RWPE2 (cell line): Measurements from ENCODE around the gene ATP8B3.
A peak's percentile ranks its signal among the peaks of the same experiment; 100 is the strongest.

ENCODE experiments used
- ATAC-seq: fragments of 200-7000 bp; cut with Tn5 transposase; 3 replicates; pipeline ENCODE4 v1.9.1; 2021; ENCODE audit warnings: low read depth
- DNase-seq: peaks from one replicate; pipeline ENCODE4 v3.0.0-alpha.2; 2020; ENCODE audit warnings: low spot score
- H3K27ac ChIP-seq: fragments of 450-650 bp; 2 replicates; pipeline ENCODE4 v1.5.1; 2017; ENCODE audit warnings: mild to moderate bottlenecking; ENCODE audit not compliant: poor library complexity, severe bottlenecking
- H3K27me3 ChIP-seq: fragments of 250-450 bp; sonication (Bioruptor Pico); 2 replicates; pipeline ENCODE4 v1.5.1; 2021; ENCODE audit warnings: mild to moderate bottlenecking, moderate library complexity; ENCODE audit not compliant: insufficient read depth, poor library complexity, severe bottlenecking
- H3K36me3 ChIP-seq: fragments of 250-450 bp; sonication (Bioruptor Pico); 2 replicates; pipeline ENCODE4 v1.5.1; 2020; ENCODE audit warnings: low read depth, mild to moderate bottlenecking, moderate library complexity
- H3K4me1 ChIP-seq: fragments of 250-450 bp; sonication (Bioruptor Pico); 2 replicates; pipeline ENCODE4 v1.5.1; 2021; ENCODE audit warnings: mild to moderate bottlenecking, moderate library complexity; ENCODE audit not compliant: insufficient read depth, poor library complexity, severe bottlenecking
- H3K4me3 ChIP-seq: fragments of 250-450 bp; sonication (Bioruptor Pico); 2 replicates; pipeline ENCODE4 v1.5.1; 2021; ENCODE audit warnings: mild to moderate bottlenecking, moderate library complexity; ENCODE audit not compliant: severe bottlenecking
- H3K9me3 ChIP-seq: fragments of 250-450 bp; sonication (Bioruptor Pico); 2 replicates; pipeline ENCODE4 v1.5.1; 2021; ENCODE audit warnings: mild to moderate bottlenecking, moderate library complexity; ENCODE audit not compliant: severe bottlenecking
- CTCF ChIP-seq: fragments of 450-650 bp; IDR thresholded peaks from one replicate; pipeline ENCODE4 v1.5.1; 2017; ENCODE audit warnings: mild to moderate bottlenecking, moderate library complexity; ENCODE audit not compliant: poor library complexity, severe bottlenecking

Gene ATP8B3

GRCh38 chr19:1782521-1782920 is 29.6 kb downstream of the ATP8B3 start:
- no peak for ATAC-seq
- Histone ChIP-seq H3K36me3 (no peaks in the 10 kb centered on the region), H3K9me3 (no peaks in the 10 kb centered on the region), H3K4me3 (no peak overlapping the region), H3K27ac (no peak overlapping the region), H3K4me1 (no peaks in the 10 kb centered on the region), H3K27me3 (peaks cover 10% of the 10 kb centered on the region)
- no peak for DNase-seq
- no peak for TF ChIP-seq CTCF

- Histone ChIP-seq H3K4me3 (no peak overlapping the region), H3K27ac (no peak overlapping the region), H3K27me3 (peaks cover 27% of the 10 kb centered on the region), H3K9me3 (no peaks in the 10 kb centered on the region), H3K36me3 (no peaks in the 10 kb centered on the region), H3K4me1 (no peaks in the 10 kb centered on the region)
- ATAC-seq (peak; percentile 31; the same call in 1 of the 3 replicates), DNase-seq (no peak)
- TF ChIP-seq CTCF, result no peak
Measured at GRCh38 chr19:1780272-1780958, 31.7 kb downstream of the ATP8B3 start.

GRCh38 chr19:1779574-1779973 is 32.5 kb downstream of the ATP8B3 start:
- Histone ChIP-seq H3K4me3 (no peak overlapping the region), H3K27ac (no peak overlapping the region), H3K4me1 (no peaks in the 10 kb centered on the region), H3K36me3 (no peaks in the 10 kb centered on the region), H3K9me3 (no peaks in the 10 kb centered on the region), H3K27me3 (peaks cover 32% of the 10 kb centered on the region)
- no peak for ATAC-seq
- no peak for DNase-seq
- no peak for TF ChIP-seq CTCF

- DNase-seq (no peak), ATAC-seq (no peak)
- Histone ChIP-seq H3K27me3 (peaks cover 32% of the 10 kb centered on the region), H3K27ac (no peak overlapping the region), H3K4me1 (peaks cover 12% of the 10 kb centered on the region), H3K4me3 (no peak overlapping the region), H3K9me3 (no peaks in the 10 kb centered on the region), H3K36me3 (no peaks in the 10 kb centered on the region)
- TF ChIP-seq CTCF, result no peak
Measured at GRCh38 chr19:1777149-1777548, 34.9 kb downstream of the ATP8B3 start.

GRCh38 chr19:1776606-1777147 is 35.4 kb downstream of the ATP8B3 start:
- Histone ChIP-seq H3K27ac (no peak overlapping the region), H3K36me3 (no peaks in the 10 kb centered on the region), H3K27me3 (peaks cover 32% of the 10 kb centered on the region), H3K4me1 (peaks cover 12% of the 10 kb centered on the region), H3K9me3 (no peaks in the 10 kb centered on the region), H3K4me3 (no peak overlapping the region)
- DNase-seq, result no peak
- no peak for TF ChIP-seq CTCF
- ATAC-seq, result no peak
